ENCODE data around the gene SDK1.

The SDK1 gene

GRCh38 chr7:3965794-3966395, 664.8 kb downstream of the SDK1 start:
- DNase-seq = no peak

GRCh38 chr7:3968234-3968633, 667.2 kb downstream of the SDK1 start:
- no peak for DNase-seq

- no peak for DNase-seq
Observed at GRCh38 chr7:3969286-3969685, 668.2 kb downstream of the SDK1 start.

- no peak for DNase-seq
Observed at GRCh38 chr7:3971323-3971722, 670.3 kb downstream of the SDK1 start.

- DNase-seq = no peak
Observed at GRCh38 chr7:3973264-3973663, 672.2 kb downstream of the SDK1 start.

- no peak for DNase-seq
Observed at GRCh38 chr7:3974329-3974728, 673.3 kb downstream of the SDK1 start.

GRCh38 chr7:3975371-3975770, 674.3 kb downstream of the SDK1 start:
- DNase-seq = no peak

GRCh38 chr7:3977391-3977790, 676.3 kb downstream of the SDK1 start:
- DNase-seq = no peak

- DNase-seq = no peak
Observed at GRCh38 chr7:3978839-3979238, 677.8 kb downstream of the SDK1 start.

- no peak for DNase-seq
Observed at GRCh38 chr7:3979611-3980299, 678.7 kb downstream of the SDK1 start.

- no peak for DNase-seq
Observed at GRCh38 chr7:3980300-3980643, 679.2 kb downstream of the SDK1 start.

GRCh38 chr7:3981281-3981680, 680.2 kb downstream of the SDK1 start:
- DNase-seq = no peak

- no peak for DNase-seq
Observed at GRCh38 chr7:3984456-3984855, 683.4 kb downstream of the SDK1 start.

GRCh38 chr7:3986927-3987326, 685.9 kb downstream of the SDK1 start:
- no peak for DNase-seq

GRCh38 chr7:3987426-3987927, 686.4 kb downstream of the SDK1 start:
- no peak for DNase-seq

- no peak for DNase-seq
Observed at GRCh38 chr7:3989723-3990122, 688.7 kb downstream of the SDK1 start.

GRCh38 chr7:3991731-3992231, 690.7 kb downstream of the SDK1 start:
- DNase-seq = no peak

- DNase-seq = no peak
Observed at GRCh38 chr7:3992841-3993240, 691.8 kb downstream of the SDK1 start.

GRCh38 chr7:3994764-3995163, 693.7 kb downstream of the SDK1 start:
- no peak for DNase-seq

GRCh38 chr7:3995187-3995586, 694.1 kb downstream of the SDK1 start:
- DNase-seq = peak; percentile 18

GRCh38 chr7:3998060-3998459, 697.0 kb downstream of the SDK1 start:
- no peak for DNase-seq

- no peak for DNase-seq
Observed at GRCh38 chr7:4000139-4000538, 699.1 kb downstream of the SDK1 start.

GRCh38 chr7:4000934-4001333, 699.9 kb downstream of the SDK1 start:
- DNase-seq = no peak

- DNase-seq = no peak
Observed at GRCh38 chr7:4001742-4002141, 700.7 kb downstream of the SDK1 start.

GRCh38 chr7:4003503-4003902, 702.5 kb downstream of the SDK1 start:
- no peak for DNase-seq
